ENCODE data around the gene PKD1.
A peak's percentile ranks its signal among the peaks of the same experiment; 100 is the strongest.

PKD1 gene

GRCh38 chr16:2043667-2044451 is 91.8 kb downstream of the PKD1 start:
- peak; percentile 80 for DNase-seq

- DNase-seq: peak; percentile 69
Observed at GRCh38 chr16:2042986-2043666, 92.6 kb downstream of the PKD1 start.

- peak; percentile 87 for DNase-seq
Observed at GRCh38 chr16:2042171-2042985, 93.3 kb downstream of the PKD1 start.

- DNase-seq: no peak
Observed at GRCh38 chr16:2040787-2041522, 94.7 kb downstream of the PKD1 start.

- DNase-seq: no peak
Observed at GRCh38 chr16:2040041-2040786, 95.5 kb downstream of the PKD1 start.

GRCh38 chr16:2039274-2040031 is 96.2 kb downstream of the PKD1 start:
- no peak for DNase-seq
